ENCODE measurements around the gene RASEF.

GRCh38 chr9:82981552-82981951 is 81.4 kb downstream of the RASEF start:
- no peak for TF ChIP-seq CTCF (IDR thresholded peaks at IDR 0.05 in 2 of 3, conservative IDR thresholded peaks at IDR 0.05 in 1 of 3; ENCODE audit: borderline replicate concordance in 1 of 3, insufficient read depth in 1 of 3, low read depth in 2 of 3, low read length in 2 of 3)
- TF ChIP-seq EZH2 (IDR thresholded peaks at IDR 0.05), result no peak
- no peak for TF ChIP-seq SIN3A (IDR thresholded peaks at IDR 0.05; ENCODE audit: low read depth)
- TF ChIP-seq REST (IDR thresholded peaks at IDR 0.05; ENCODE audit: low read depth), result no peak
- no peak for TF ChIP-seq YY1 (IDR thresholded peaks at IDR 0.05; ENCODE audit: extremely low read depth, insufficient replicate concordance, low read depth, low read length)
- TF ChIP-seq JUND (IDR thresholded peaks at IDR 0.05), result no peak
- no peak for TF ChIP-seq CEBPB (IDR thresholded peaks at IDR 0.05; ENCODE audit: low read depth)
- no peak for TF ChIP-seq POLR2AphosphoS5 (IDR thresholded peaks at IDR 0.05; ENCODE audit: low read depth, low read length)
